HG02852 (cell line): ENCODE measurements around the gene PITHD1.
"Not testable (repeated sequence)": the region's sequence is repeated elsewhere in the genome, so short reads cannot be mapped to it uniquely, and the experiment has no call there.

Source experiments
- ATAC-seq: cut with Tn5 transposase; IDR thresholded peaks from one replicate; pipeline ENCODE4 v1.9.1; 2021; ENCODE audit warnings: mild to moderate bottlenecking, moderate library complexity; ENCODE audit not compliant: unreplicated experiment

Gene PITHD1

GRCh38 chr1:23823767-23824166 is 45.5 kb downstream of the PITHD1 start:
- ATAC-seq: no peak

- no peak for ATAC-seq
Measured at GRCh38 chr1:23824711-23825075, 46.5 kb downstream of the PITHD1 start.

- ATAC-seq: peak; percentile 86
Measured at GRCh38 chr1:23825076-23825761, 47.0 kb downstream of the PITHD1 start, which contains the start of gene HMGCL. Gene HMGCL, minus strand, starts transcription at chr1:23825429. Its CDS starts 14 bp downstream, at chr1:23825415.

GRCh38 chr1:23825762-23826522 is 47.7 kb downstream of the PITHD1 start:
- no peak for ATAC-seq

- ATAC-seq: not testable (repeated sequence)
Measured at GRCh38 chr1:23826590-23826989, 48.4 kb downstream of the PITHD1 start.

GRCh38 chr1:23827717-23828116 is 49.5 kb downstream of the PITHD1 start:
- ATAC-seq: no peak

GRCh38 chr1:23834156-23834555 is 55.9 kb downstream of the PITHD1 start:
- not testable (repeated sequence) for ATAC-seq

DNA sequence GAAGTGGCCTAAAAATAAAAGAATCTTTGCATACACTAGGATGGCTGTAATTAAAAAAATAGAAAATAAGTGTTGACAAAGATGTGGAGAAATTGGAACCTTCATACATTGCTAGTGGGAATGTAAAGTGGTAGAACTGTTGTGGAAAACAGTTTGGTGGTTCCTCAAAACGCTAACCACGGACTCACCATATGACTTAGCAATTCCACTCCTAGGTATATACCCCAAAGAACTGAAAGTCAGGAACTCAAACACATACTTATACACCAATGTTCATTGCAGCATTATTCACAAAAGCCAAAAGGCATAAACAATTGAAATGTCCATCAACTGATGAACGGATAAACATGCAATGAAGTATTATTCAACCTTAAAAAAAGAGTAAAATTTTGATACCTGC is 57.8 kb downstream of the PITHD1 start:
- no peak for ATAC-seq
